DMS79 treated with DMSO at 0.1 percent for 48 hours (cell line): ENCODE data around the gene CTIF.

ENCODE experiments used
- DNase-seq: peaks from one replicate; lab custom pipeline; 2025; lab: John Stamatoyannopoulos, UW

CTIF gene

GRCh38 chr18:48574667-48575300 lies 36.0 kb downstream of the CTIF start:
- DNase-seq = no peak

- DNase-seq = no peak
Measured at GRCh38 chr18:48575301-48575657, 36.4 kb downstream of the CTIF start.

GRCh38 chr18:48575658-48576456 lies 37.0 kb downstream of the CTIF start:
- no peak for DNase-seq

GRCh38 chr18:48576457-48576771 lies 37.6 kb downstream of the CTIF start:
- no peak for DNase-seq

GRCh38 chr18:48577478-48578190 lies 38.8 kb downstream of the CTIF start:
- DNase-seq = no peak

GRCh38 chr18:48578289-48578688 lies 39.5 kb downstream of the CTIF start:
- DNase-seq = no peak

GRCh38 chr18:48580066-48580465 lies 41.2 kb downstream of the CTIF start:
- DNase-seq = no peak

GRCh38 chr18:48580782-48581181 lies 42.0 kb downstream of the CTIF start:
- no peak for DNase-seq

- no peak for DNase-seq
Measured at GRCh38 chr18:48581206-48581605, 42.4 kb downstream of the CTIF start.

- no peak for DNase-seq
Measured at GRCh38 chr18:48581941-48582340, 43.1 kb downstream of the CTIF start.

GRCh38 chr18:48582946-48583345 lies 44.1 kb downstream of the CTIF start:
- no peak for DNase-seq

GRCh38 chr18:48583573-48583972 lies 44.7 kb downstream of the CTIF start:
- no peak for DNase-seq

GRCh38 chr18:48589797-48590519 lies 51.1 kb downstream of the CTIF start:
- no peak for DNase-seq

- no peak for DNase-seq
Measured at GRCh38 chr18:48590678-48591077, 51.8 kb downstream of the CTIF start.

GRCh38 chr18:48592540-48593171 lies 53.8 kb downstream of the CTIF start:
- DNase-seq = no peak

GRCh38 chr18:48594471-48595094 lies 55.8 kb downstream of the CTIF start:
- no peak for DNase-seq

GRCh38 chr18:48595703-48596218 lies 56.9 kb downstream of the CTIF start:
- no peak for DNase-seq

GRCh38 chr18:48597110-48597509 lies 58.3 kb downstream of the CTIF start:
- no peak for DNase-seq

- no peak for DNase-seq
Measured at GRCh38 chr18:48597671-48598070, 58.8 kb downstream of the CTIF start.

- DNase-seq = no peak
Measured at GRCh38 chr18:48599391-48599790, 60.6 kb downstream of the CTIF start.

GRCh38 chr18:48600046-48600445 lies 61.2 kb downstream of the CTIF start:
- DNase-seq = no peak
